ENCODE measurements around the gene ARIH2. TPM values are rescaled to one million over a fixed set of nuclear protein-coding genes. Genes with fewer than 3 reads are reported as not detected.

ARIH2 gene
- total and polyA plus RNA-seq, 9 of the 15 experiments (the other 6 are each of a cell fraction or from before 2014, with no cell fraction given) = 27.0 to 120 (median 108) TPM

GRCh38 chr3:48991851-48992545 lies 73.4 kb downstream of the ARIH2 start:
- ATAC-seq (no peak), DNase-seq (ENCODE audit: extremely low read depth in 1 of 4, low spot score in 3 of 4) (no peak), FAIRE-seq (no peak)
- CTCF ChIA-PET (ENCODE audit: low intra/inter-chr PET ratio) = no interaction called here
- no peak overlapping the region for H3K27ac ChIP-seq (ENCODE audit: extremely low read depth, low read depth, low read length)
- no peaks in the 10 kb centered on the region for H3K36me3 ChIP-seq (ENCODE audit: control insufficient read depth, insufficient read depth, low read length)
- no TSS peak for BruUV-seq (replicated peaks)
- H3K9me3 ChIP-seq (replicated peaks; ENCODE audit: control insufficient read depth, insufficient read depth, low read depth, low read length) = no peaks in the 10 kb centered on the region
- no peak overlapping the region for H3K4me3 ChIP-seq
- no peaks in the 10 kb centered on the region for H3K9me1 ChIP-seq (ENCODE audit: control insufficient read depth, insufficient read depth, low read length)
- intact Hi-C loops (cut with micrococcal nuclease) (no loop called here), in situ Hi-C loops (cut with MboI) (no loop called here)
- no peaks in the 10 kb centered on the region for H3K27me3 ChIP-seq (ENCODE audit: control insufficient read depth in 2 of 2, insufficient read depth in 2 of 2, low read length in 2 of 2)
- H3K4me2 ChIP-seq (ENCODE audit: insufficient read depth, low read length) = no peak overlapping the region
- H3K4me1 ChIP-seq (replicated peaks in 1 of 2; ENCODE audit: control insufficient read depth in 2 of 2, insufficient read depth in 2 of 2, low read length in 2 of 2) = peaks cover 9 to 21% of the 10 kb centered on the region in 2 experiments
- POLR2A ChIA-PET = interaction anchor here (0.9 to 1.1 kb wide), 2 partner anchors 10 to 25 kb away, joined by 4 read pairs; no protein-coding TSS in a partner anchor
- WGBS (ENCODE audit: insufficient coverage, low coverage, missing lambda C conversion rate) = 60% methylated on average over 5 of the region's 5 CpGs
- H3K9ac ChIP-seq (ENCODE audit: insufficient read depth in 1 of 2, low read depth in 2 of 2, low read length in 2 of 2) = peak overlapping the region in 1 of 2 experiments; percentile 23; a peak in 1 of 4 replicates
- no peak overlapping the region for H2AFZ ChIP-seq (ENCODE audit: low read depth, low read length)
- no peaks in the 10 kb centered on the region for H3K79me2 ChIP-seq (ENCODE audit: control insufficient read depth, insufficient read depth, low read length)
- H4K20me1 ChIP-seq (replicated peaks; ENCODE audit: control insufficient read depth, insufficient read depth, low read length) = no peaks in the 10 kb centered on the region
- no peak for TF ChIP-seq ZNF407 (IDR thresholded peaks at IDR 0.05; ENCODE audit: low read depth)
- TF ChIP-seq BRCA1 (IDR thresholded peaks at IDR 0.05) = no peak
- TF ChIP-seq BRCA1 (CRISPR knock-in tag; IDR thresholded peaks at IDR 0.05) = no peak
- TF ChIP-seq RNF219 (CRISPR knock-in tag; IDR thresholded peaks at IDR 0.05) = no peak
- no peak for TF ChIP-seq ETV1 (tag; conservative IDR thresholded peaks at IDR 0.05; ENCODE audit: low read depth)
- TF ChIP-seq ETS1 (conservative IDR thresholded peaks at IDR 0.05; ENCODE audit: control insufficient read depth, low read depth, low read length) = no peak
- no peak for TF ChIP-seq ARID1B (IDR thresholded peaks at IDR 0.05)
- no peak for TF ChIP-seq ZNF224 (CRISPR knock-in tag; IDR thresholded peaks at IDR 0.05)
- TF ChIP-seq MXI1 (IDR thresholded peaks at IDR 0.05; ENCODE audit: low read depth, low read length) = no peak
